Nephron progenitor cell (in vitro differentiated cells): Measurements from ENCODE around the gene PDXK.

Source experiments
- DNase-seq: peaks from one replicate; pipeline ENCODE4 v3.0.0; 2021
- H3K27ac Mint-ChIP-seq: 2 replicates; pipeline ENCODE4 v1.8.0; 2021; ENCODE audit warnings: mild to moderate bottlenecking, moderate library complexity, mixed read lengths
- H3K27me3 Mint-ChIP-seq: 2 replicates; pipeline ENCODE4 v1.8.0; 2021; ENCODE audit warnings: mild to moderate bottlenecking, low read depth, mixed read lengths; ENCODE audit not compliant: poor library complexity
- H3K36me3 Mint-ChIP-seq: 2 replicates; pipeline ENCODE4 v1.8.0; 2021; ENCODE audit warnings: low read depth, mixed read lengths
- H3K4me1 Mint-ChIP-seq: 2 replicates; pipeline ENCODE4 v1.8.0; 2021; ENCODE audit warnings: mixed read lengths
- H3K4me3 Mint-ChIP-seq: 2 replicates; pipeline ENCODE4 v1.8.0; 2021; ENCODE audit warnings: mild to moderate bottlenecking, moderate library complexity, mixed read lengths
- H3K9me3 Mint-ChIP-seq: 2 replicates; pipeline ENCODE4 v1.8.0; 2021; ENCODE audit warnings: mild to moderate bottlenecking, moderate library complexity, mixed read lengths
- CTCF ChIP-seq: fragments of 200-600 bp; sonication (generic); IDR thresholded peaks from 2 replicates; pipeline ENCODE4 v1.5.0; 2021; ENCODE audit warnings: antibody characterized with exemption

The PDXK gene

DNA sequence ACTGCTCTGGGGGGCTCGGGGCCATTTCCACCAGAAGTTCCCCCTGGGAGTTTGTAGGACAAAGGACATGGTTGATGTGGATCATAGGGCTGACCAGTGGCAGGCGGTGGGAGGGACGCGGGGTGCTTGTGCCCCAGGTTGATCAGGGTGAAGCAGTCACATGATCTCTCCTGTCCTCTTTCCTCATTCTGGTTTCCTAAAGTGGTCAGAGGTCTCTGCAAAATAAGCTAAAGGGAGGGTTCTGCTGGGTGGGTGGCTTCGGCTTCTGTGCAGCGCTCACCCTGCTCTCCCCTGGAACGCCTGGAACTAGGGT lies 9.2 kb downstream of the PDXK start:
- TF ChIP-seq CTCF, result no peak
- no peak for DNase-seq
- Mint-ChIP-seq H3K36me3 (peaks cover 6% of the 10 kb centered on the region), H3K4me3 (peak overlapping the region; percentile 91), H3K27ac (peak overlapping the region; percentile 87), H3K27me3 (no peaks in the 10 kb centered on the region), H3K9me3 (no peaks in the 10 kb centered on the region), H3K4me1 (peaks cover 46% of the 10 kb centered on the region)

- Mint-ChIP-seq H3K4me1 (peaks cover 50% of the 10 kb centered on the region), H3K27ac (peak overlapping the region; percentile 96), H3K27me3 (no peaks in the 10 kb centered on the region), H3K4me3 (peak overlapping the region; percentile 91), H3K9me3 (no peaks in the 10 kb centered on the region), H3K36me3 (peaks cover 6% of the 10 kb centered on the region)
- TF ChIP-seq CTCF, result peak; percentile 22
- peak; percentile 77 for DNase-seq
Measured at GRCh38 chr21:43728467-43729390, 9.8 kb downstream of the PDXK start.

GRCh38 chr21:43731476-43731875 lies 12.5 kb downstream of the PDXK start:
- Mint-ChIP-seq H3K36me3 (peaks cover 9% of the 10 kb centered on the region), H3K9me3 (no peaks in the 10 kb centered on the region), H3K4me1 (peaks cover 50% of the 10 kb centered on the region), H3K4me3 (peak overlapping the region; percentile 56), H3K27me3 (no peaks in the 10 kb centered on the region), H3K27ac (peak overlapping the region; percentile 79)
- no peak for DNase-seq
- TF ChIP-seq CTCF, result no peak

DNA sequence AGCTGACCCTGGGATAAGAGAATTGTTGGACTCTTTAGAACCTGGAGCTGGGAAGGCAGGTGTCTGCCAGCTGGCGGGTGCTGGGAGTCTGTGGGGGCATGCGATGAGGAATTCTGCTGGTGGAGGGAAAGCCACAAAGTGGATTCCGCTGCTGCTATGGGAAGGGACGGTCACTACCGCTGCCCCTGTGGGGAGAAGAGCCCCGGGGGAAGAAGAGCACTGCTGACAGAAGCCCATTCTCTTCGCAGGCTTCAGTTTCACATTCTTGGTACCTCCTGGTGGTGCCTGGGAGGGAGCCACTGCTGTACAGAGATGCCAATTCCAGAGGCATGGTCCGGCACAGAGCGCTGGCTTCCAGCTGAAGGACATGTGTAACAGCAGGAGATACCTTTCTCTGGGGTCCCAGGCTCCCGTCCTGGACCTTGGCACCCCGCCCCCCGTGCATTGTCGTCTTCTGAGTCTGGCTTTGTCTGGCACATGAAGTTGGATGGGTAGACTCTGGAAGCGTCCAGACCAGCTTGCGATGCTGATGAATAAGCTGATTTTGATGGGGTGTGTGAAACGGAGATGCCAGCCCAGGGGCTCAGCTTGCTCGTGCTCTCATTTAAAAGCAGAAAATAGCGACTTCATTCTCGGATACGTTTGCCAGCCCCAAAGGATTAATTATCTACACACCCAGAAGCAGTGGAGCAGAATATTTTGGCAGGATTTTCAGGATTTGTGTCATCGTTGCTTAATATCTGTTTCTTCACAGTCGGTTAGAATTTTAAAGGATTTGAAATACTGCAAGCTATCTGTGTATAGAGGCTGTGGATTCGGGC lies 13.2 kb downstream of the PDXK start:
- Mint-ChIP-seq H3K4me1 (peaks cover 44% of the 10 kb centered on the region), H3K9me3 (no peaks in the 10 kb centered on the region), H3K27ac (peak overlapping the region; percentile 81), H3K27me3 (no peaks in the 10 kb centered on the region), H3K36me3 (peaks cover 11% of the 10 kb centered on the region), H3K4me3 (no peak overlapping the region)
- DNase-seq, result no peak
- no peak for TF ChIP-seq CTCF

- peaks cover 11% of the 10 kb centered on the region for H3K36me3 Mint-ChIP-seq
- DNase-seq, result no peak
- peaks cover 38% of the 10 kb centered on the region for H3K4me1 Mint-ChIP-seq
- no peak for TF ChIP-seq CTCF
- no peaks in the 10 kb centered on the region for H3K9me3 Mint-ChIP-seq
- no peaks in the 10 kb centered on the region for H3K27me3 Mint-ChIP-seq
- H3K4me3 Mint-ChIP-seq, result no peak overlapping the region
- H3K27ac Mint-ChIP-seq, result no peak overlapping the region
Measured at GRCh38 chr21:43733060-43733459, 14.1 kb downstream of the PDXK start.
